HL-60 (cell line): ENCODE results near the gene BCL11B.

Experiments
- DNase-seq, 2 experiments: peaks; one replicate each; pipeline ENCODE4 v3.0.0-alpha.2; 2010 to 2020; ENCODE audit warnings: low read depth in 1 of 2, low spot score in 1 of 2
- H3K27ac ChIP-seq: fragments of 250-450 bp; sonication (Bioruptor Pico); replicated peaks from 2 replicates; pipeline ENCODE4 v1.5.1; 2020; ENCODE audit warnings: mild to moderate bottlenecking, moderate library complexity
- H3K27me3 ChIP-seq: fragments of 250-450 bp; sonication (Bioruptor Pico); 2 replicates; pipeline ENCODE4 v1.5.1; 2021; ENCODE audit warnings: mild to moderate bottlenecking, moderate library complexity; ENCODE audit not compliant: insufficient read depth, poor library complexity, severe bottlenecking
- H3K4me3 ChIP-seq: replicated peaks from 2 replicates; pipeline ENCODE4 v1.5.1; 2011; ENCODE audit warnings: mild to moderate bottlenecking, control low read depth, low read length; ENCODE audit not compliant: insufficient read depth
- CTCF ChIP-seq: IDR thresholded peaks from one replicate; pipeline ENCODE4 v1.5.1; 2011; ENCODE audit warnings: low read length, control low read depth, inconsistent platforms; ENCODE audit not compliant: insufficient read depth
- GABPA ChIP-seq: IDR thresholded peaks from 2 replicates; pipeline ENCODE4 v1.6.1; 2012; ENCODE audit warnings: low read depth
- POLR2AphosphoS5 ChIP-seq: IDR thresholded peaks from 2 replicates; pipeline ENCODE4 v1.6.1; 2012; ENCODE audit warnings: low read depth
- REST ChIP-seq: IDR thresholded peaks from 2 replicates; pipeline ENCODE4 v1.6.1; 2012; ENCODE audit warnings: low read depth; ENCODE audit not compliant: insufficient replicate concordance
- SPI1 ChIP-seq: IDR thresholded peaks from 2 replicates; pipeline ENCODE4 v1.6.1; 2012; ENCODE audit warnings: low read depth, mild to moderate bottlenecking, borderline replicate concordance

Gene BCL11B

GRCh38 chr14:99209409-99209808, 62.6 kb downstream of the BCL11B start:
- TF ChIP-seq REST (no peak), POLR2AphosphoS5 (no peak), SPI1 (no peak), GABPA (no peak)
- Histone ChIP-seq H3K4me3 (no peak overlapping the region), H3K27ac (no peak overlapping the region), H3K27me3 (no peaks in the 10 kb centered on the region)
- DNase-seq = no peak

GRCh38 chr14:99208318-99208717, 63.7 kb downstream of the BCL11B start:
- H3K27ac ChIP-seq = no peak overlapping the region
- no peak for DNase-seq
- no peak for TF ChIP-seq POLR2AphosphoS5
- no peak for TF ChIP-seq CTCF
- no peak for TF ChIP-seq GABPA
- TF ChIP-seq REST = no peak
- TF ChIP-seq SPI1 = no peak
- H3K4me3 ChIP-seq = no peak overlapping the region
- H3K27me3 ChIP-seq = no peaks in the 10 kb centered on the region

- H3K27ac ChIP-seq = no peak overlapping the region
- DNase-seq = no peak
- no peak overlapping the region for H3K4me3 ChIP-seq
- TF ChIP-seq SPI1 (no peak), POLR2AphosphoS5 (no peak), CTCF (no peak), GABPA (no peak), REST (no peak)
- no peaks in the 10 kb centered on the region for H3K27me3 ChIP-seq
These were observed 64.5 kb downstream of the BCL11B start for GRCh38 chr14:99207456-99207855.

- Histone ChIP-seq H3K27ac (no peak overlapping the region), H3K27me3 (no peaks in the 10 kb centered on the region), H3K4me3 (no peak overlapping the region)
- DNase-seq = no peak
- no peak for TF ChIP-seq REST
- TF ChIP-seq CTCF = no peak
- no peak for TF ChIP-seq SPI1
- TF ChIP-seq POLR2AphosphoS5 = no peak
- TF ChIP-seq GABPA = no peak
These were observed 65.9 kb downstream of the BCL11B start for GRCh38 chr14:99206090-99206489.
